HEK293 (cell line): Measurements from ENCODE around the gene RGS19.

Experiments used
- CTCF ChIA-PET: fragments of 350-600 bp; formaldehyde crosslinking; extraction: SDS; loops from one replicate; lab custom pipeline; 2021; ENCODE audit warnings: antibody characterized with exemption; lab: Yijun Ruan, JAX
- POLR2A ChIA-PET: fragments of 300-600 bp; formaldehyde crosslinking; extraction: SDS; loops from one replicate; lab custom pipeline; 2020; ENCODE audit warnings: antibody characterized with exemption, inconsistent platforms; lab: Yijun Ruan, JAX
- H3K27ac ChIP-seq: fragments of 200-500 bp; sonication (Bioruptor generic); 2 replicates; pipeline ENCODE4 v1.5.1; 2014; ENCODE audit warnings: low read depth, low read length, control low read depth, inconsistent platforms; ENCODE audit errors: extremely low read depth
- H3K36me3 ChIP-seq, 2 experiments: fragments of 200-500 bp in 1 of 2; sonication (Bioruptor generic) in 1 of 2; 1 replicate in 1 of 2; 2 replicates in 1 of 2; pipeline ENCODE4 v1.5.1; 2014 to 2017; ENCODE audit warnings: inconsistent platforms in 2 of 2, low read length in 2 of 2; ENCODE audit not compliant: control insufficient read depth in 2 of 2, insufficient read depth in 1 of 2
- H3K4me1 ChIP-seq: fragments of 200-500 bp; sonication (Bioruptor generic); 2 replicates; pipeline ENCODE4 v1.5.1; 2014; ENCODE audit warnings: mild to moderate bottlenecking, low read length, inconsistent platforms; ENCODE audit not compliant: control insufficient read depth, insufficient read depth
- H3K4me3 ChIP-seq: 2 replicates; pipeline ENCODE4 v1.5.1; 2011; ENCODE audit warnings: low read depth, mild to moderate bottlenecking, control low read depth, low read length, moderate library complexity
- H3K9me3 ChIP-seq: fragments of 200-500 bp; sonication (Bioruptor generic); 2 replicates; pipeline ENCODE4 v1.5.1; 2014; ENCODE audit warnings: low read depth, low read length, inconsistent platforms; ENCODE audit not compliant: control insufficient read depth, insufficient read depth
- EGR2 ChIP-seq: fragments of 450-650 bp; formaldehyde crosslinking; IDR thresholded peaks from 2 replicates; pipeline ENCODE4 v1.5.1; 2016; ENCODE audit warnings: low read depth, missing biosample characterization, missing genetic modification characterization
- FEZF1 ChIP-seq: fragments of 450-650 bp; formaldehyde crosslinking; IDR thresholded peaks from 2 replicates; pipeline ENCODE4 v1.5.1; 2016; ENCODE audit warnings: missing biosample characterization, missing genetic modification characterization
- GLIS1 ChIP-seq: fragments of 450-650 bp; formaldehyde crosslinking; IDR thresholded peaks from 2 replicates; pipeline ENCODE4 v1.5.1; 2016; ENCODE audit warnings: missing biosample characterization, missing genetic modification characterization
- GLIS2 ChIP-seq: fragments of 450-650 bp; formaldehyde crosslinking; IDR thresholded peaks from 2 replicates; pipeline ENCODE4 v1.5.1; 2016; ENCODE audit warnings: missing biosample characterization, missing genetic modification characterization
- KLF10 ChIP-seq: fragments of 450-650 bp; IDR thresholded peaks from 2 replicates; pipeline ENCODE4 v1.5.1; 2018; ENCODE audit warnings: missing biosample characterization, mild to moderate bottlenecking, missing genetic modification characterization
- KLF9 ChIP-seq: fragments of 450-650 bp; formaldehyde crosslinking; IDR thresholded peaks from 2 replicates; pipeline ENCODE4 v1.5.1; 2016; ENCODE audit warnings: missing biosample characterization, missing genetic modification characterization, low read depth
- TCF7L2 ChIP-seq: IDR thresholded peaks from 2 replicates; pipeline ENCODE4 v1.6.1; 2011; ENCODE audit warnings: low read depth, mild to moderate bottlenecking, inconsistent platforms, low read length, moderate library complexity, borderline replicate concordance
- ZBTB26 ChIP-seq: fragments of 450-650 bp; formaldehyde crosslinking; optimal IDR thresholded peaks from 2 replicates; pipeline ENCODE3; 2016; ENCODE audit warnings: missing biosample characterization, mild to moderate bottlenecking, missing genetic modification characterization
- ZBTB44 ChIP-seq: fragments of 450-650 bp; IDR thresholded peaks from 2 replicates; pipeline ENCODE4 v1.5.1; 2018; ENCODE audit warnings: missing biosample characterization, mild to moderate bottlenecking, missing genetic modification characterization
- ZBTB48 ChIP-seq: fragments of 450-650 bp; formaldehyde crosslinking; IDR thresholded peaks from 2 replicates; pipeline ENCODE4 v1.5.1; 2016; ENCODE audit warnings: missing biosample characterization, missing genetic modification characterization
- ZFHX2 ChIP-seq: fragments of 450-650 bp; formaldehyde crosslinking; conservative IDR thresholded peaks from 2 replicates; pipeline ENCODE4 v1.5.1; 2016; ENCODE audit warnings: missing biosample characterization, missing genetic modification characterization
- ZFP69B ChIP-seq: fragments of 450-650 bp; formaldehyde crosslinking; IDR thresholded peaks from 2 replicates; pipeline ENCODE4 v1.5.1; 2016; ENCODE audit warnings: missing biosample characterization, missing genetic modification characterization
- ZIC2 ChIP-seq: fragments of 450-650 bp; formaldehyde crosslinking; IDR thresholded peaks from 2 replicates; pipeline ENCODE4 v1.5.1; 2016; ENCODE audit warnings: missing biosample characterization, missing genetic modification characterization
- ZNF114 ChIP-seq: fragments of 450-650 bp; formaldehyde crosslinking; IDR thresholded peaks from 2 replicates; pipeline ENCODE4 v1.5.0; 2017; ENCODE audit warnings: missing biosample characterization, missing genetic modification characterization
- ZNF132 ChIP-seq: fragments of 450-650 bp; formaldehyde crosslinking; IDR thresholded peaks from 2 replicates; pipeline ENCODE4 v1.5.1; 2017; ENCODE audit warnings: missing biosample characterization, missing genetic modification characterization, borderline replicate concordance
- ZNF214 ChIP-seq: fragments of 450-650 bp; formaldehyde crosslinking; IDR thresholded peaks from 2 replicates; pipeline ENCODE4 v1.5.1; 2017; ENCODE audit warnings: missing biosample characterization, mild to moderate bottlenecking, missing genetic modification characterization, borderline replicate concordance
- ZNF266 ChIP-seq: fragments of 450-650 bp; formaldehyde crosslinking; IDR thresholded peaks from 2 replicates; pipeline ENCODE4 v1.5.1; 2016; ENCODE audit warnings: missing biosample characterization, missing genetic modification characterization, low read depth
- ZNF335 ChIP-seq: fragments of 450-650 bp; formaldehyde crosslinking; conservative IDR thresholded peaks from 2 replicates; pipeline ENCODE4 v1.5.1; 2016; ENCODE audit warnings: missing biosample characterization, missing genetic modification characterization
- ZNF394 ChIP-seq: fragments of 450-650 bp; formaldehyde crosslinking; IDR thresholded peaks from 2 replicates; pipeline ENCODE4 v1.5.1; 2016; ENCODE audit warnings: missing biosample characterization, missing genetic modification characterization, mild to moderate bottlenecking, moderate library complexity, borderline replicate concordance
- ZNF621 ChIP-seq: fragments of 450-650 bp; formaldehyde crosslinking; IDR thresholded peaks from 2 replicates; pipeline ENCODE4 v1.5.1; 2017; ENCODE audit warnings: missing biosample characterization, missing genetic modification characterization
- ZNF626 ChIP-seq: fragments of 450-650 bp; sonication (Bioruptor Pico); formaldehyde crosslinking; IDR thresholded peaks from 2 replicates; pipeline ENCODE4 v1.5.1; 2018; ENCODE audit warnings: missing biosample characterization, missing genetic modification characterization, inconsistent platforms
- ZNF677 ChIP-seq: fragments of 450-650 bp; IDR thresholded peaks from 2 replicates; pipeline ENCODE4 v1.5.0; 2018; ENCODE audit warnings: missing biosample characterization, mild to moderate bottlenecking, missing genetic modification characterization, moderate library complexity
- ZNF777 ChIP-seq: fragments of 450-650 bp; formaldehyde crosslinking; IDR thresholded peaks from 2 replicates; pipeline ENCODE4 v1.5.1; 2017; ENCODE audit warnings: missing biosample characterization, missing genetic modification characterization, borderline replicate concordance
- ZXDB ChIP-seq: fragments of 450-650 bp; formaldehyde crosslinking; IDR thresholded peaks from 2 replicates; pipeline ENCODE4 v1.5.1; 2016; ENCODE audit warnings: missing biosample characterization, missing genetic modification characterization
- TF ChIP-seq, protein P1 (sequence below): fragments of 450-650 bp; formaldehyde crosslinking; IDR thresholded peaks from 2 replicates; pipeline ENCODE4 v1.5.1; 2017; ENCODE audit warnings: missing biosample characterization, missing genetic modification characterization
- TF ChIP-seq, protein P2 (sequence below): sonication (generic); formaldehyde crosslinking; IDR thresholded peaks from 2 replicates; pipeline ENCODE4 v1.8.1; 2022; ENCODE audit warnings: mild to moderate bottlenecking, moderate library complexity, missing genetic modification reagents

The RGS19 gene

GRCh38 chr20:64108731-64109681, 29.7 kb upstream of the RGS19 start:
- H3K27ac ChIP-seq: no peak overlapping the region
- no peak for TF ChIP-seq ZNF394
- no peak for TF ChIP-seq ZXDB (tag by site-specific recombination)
- TF ChIP-seq GLIS2 (tag by site-specific recombination): peak; percentile 76
- TF ChIP-seq ZFP69B (tag by site-specific recombination): no peak
- TF ChIP-seq ZNF132 (tag by site-specific recombination): no peak
- TF ChIP-seq ZIC2 (tag by site-specific recombination): peak; percentile 92
- TF ChIP-seq ZNF335 (tag by site-specific recombination): peak; percentile 38; the same call in 1 of the 2 replicates
- TF ChIP-seq ZBTB26 (tag by site-specific recombination): no peak
- no peak for TF ChIP-seq ZNF677 (tag by site-specific recombination)
- TF ChIP-seq ZNF626 (tag by site-specific recombination): no peak
- peak; percentile 63 for TF ChIP-seq ZFHX2 (tag by site-specific recombination)
- TF ChIP-seq EGR2 (tag by site-specific recombination): peak; percentile 79
- no peak for TF ChIP-seq ZNF214 (tag by site-specific recombination)
- TF ChIP-seq ZNF621 (tag by site-specific recombination): no peak
- TF ChIP-seq KLF9 (tag by site-specific recombination): 0 out of 2 replicates have a peak, but pooled peaks have one; percentile 30
- no peak for TF ChIP-seq FEZF1 (tag by site-specific recombination)
- no peak for TF ChIP-seq ZNF266 (tag by site-specific recombination)
- no peak for TF ChIP-seq KLF10 (tag by site-specific recombination)
- no peak for TF ChIP-seq ZNF777 (tag by site-specific recombination)
- TF ChIP-seq, protein P1, sequence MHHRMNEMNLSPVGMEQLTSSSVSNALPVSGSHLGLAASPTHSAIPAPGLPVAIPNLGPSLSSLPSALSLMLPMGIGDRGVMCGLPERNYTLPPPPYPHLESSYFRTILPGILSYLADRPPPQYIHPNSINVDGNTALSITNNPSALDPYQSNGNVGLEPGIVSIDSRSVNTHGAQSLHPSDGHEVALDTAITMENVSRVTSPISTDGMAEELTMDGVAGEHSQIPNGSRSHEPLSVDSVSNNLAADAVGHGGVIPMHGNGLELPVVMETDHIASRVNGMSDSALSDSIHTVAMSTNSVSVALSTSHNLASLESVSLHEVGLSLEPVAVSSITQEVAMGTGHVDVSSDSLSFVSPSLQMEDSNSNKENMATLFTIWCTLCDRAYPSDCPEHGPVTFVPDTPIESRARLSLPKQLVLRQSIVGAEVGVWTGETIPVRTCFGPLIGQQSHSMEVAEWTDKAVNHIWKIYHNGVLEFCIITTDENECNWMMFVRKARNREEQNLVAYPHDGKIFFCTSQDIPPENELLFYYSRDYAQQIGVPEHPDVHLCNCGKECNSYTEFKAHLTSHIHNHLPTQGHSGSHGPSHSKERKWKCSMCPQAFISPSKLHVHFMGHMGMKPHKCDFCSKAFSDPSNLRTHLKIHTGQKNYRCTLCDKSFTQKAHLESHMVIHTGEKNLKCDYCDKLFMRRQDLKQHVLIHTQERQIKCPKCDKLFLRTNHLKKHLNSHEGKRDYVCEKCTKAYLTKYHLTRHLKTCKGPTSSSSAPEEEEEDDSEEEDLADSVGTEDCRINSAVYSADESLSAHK (tag by site-specific recombination): no peak
- no peak for TF ChIP-seq ZNF114 (tag by site-specific recombination)
- no peak for TF ChIP-seq ZBTB44 (tag by site-specific recombination)
- TF ChIP-seq, protein P2, sequence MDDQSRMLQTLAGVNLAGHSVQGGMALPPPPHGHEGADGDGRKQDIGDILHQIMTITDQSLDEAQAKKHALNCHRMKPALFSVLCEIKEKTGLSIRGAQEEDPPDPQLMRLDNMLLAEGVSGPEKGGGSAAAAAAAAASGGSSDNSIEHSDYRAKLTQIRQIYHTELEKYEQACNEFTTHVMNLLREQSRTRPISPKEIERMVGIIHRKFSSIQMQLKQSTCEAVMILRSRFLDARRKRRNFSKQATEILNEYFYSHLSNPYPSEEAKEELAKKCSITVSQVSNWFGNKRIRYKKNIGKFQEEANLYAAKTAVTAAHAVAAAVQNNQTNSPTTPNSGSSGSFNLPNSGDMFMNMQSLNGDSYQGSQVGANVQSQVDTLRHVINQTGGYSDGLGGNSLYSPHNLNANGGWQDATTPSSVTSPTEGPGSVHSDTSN: no peak
- TF ChIP-seq TCF7L2: no peak
- peak; percentile 100 for TF ChIP-seq GLIS1 (tag by site-specific recombination)
- no peak for TF ChIP-seq ZBTB48 (tag by site-specific recombination)
- H3K36me3 ChIP-seq: no peaks in the 10 kb centered on the region
- ChIA-PET POLR2A (no interaction called here), CTCF (interaction anchor here (1.5 to 2.8 kb wide), 2 partner anchors 11 to 17 kb away, joined by 3 to 15 read pairs; no protein-coding TSS in a partner anchor)
- H3K4me3 ChIP-seq: no peak overlapping the region
- no peaks in the 10 kb centered on the region for H3K4me1 ChIP-seq
- no peaks in the 10 kb centered on the region for H3K9me3 ChIP-seq
